Activated B cell treated with CpG ODN at 0.5 μM for 24 hours (primary cell): Measurements from ENCODE around the gene ERBB4. TPM values are rescaled to one million over a fixed set of nuclear protein-coding genes. Genes with fewer than 3 reads are reported as not detected.

Source experiments
- ATAC-seq: fragments of 200-7000 bp; cut with Tn5 transposase; one replicate; pipeline ENCODE4 v1.10.0; 2021; ENCODE audit warnings: low read depth, mild to moderate bottlenecking, moderate library complexity
- CTCF ChIA-PET: fragments of 350-600 bp; sonication (Branson Sonifier 250); formaldehyde crosslinking; loops from one replicate; lab custom pipeline; 2021; ENCODE audit warnings: antibody characterized with exemption; lab: Charles Lee
- POLR2A ChIA-PET: fragments of 350-600 bp; sonication (Branson Sonifier 250); formaldehyde crosslinking; loops from one replicate; lab custom pipeline; 2021; ENCODE audit warnings: antibody characterized with exemption; lab: Charles Lee
- DNase-seq: peaks from one replicate; pipeline ENCODE4 v3.0.0; 2022
- H3K27ac Mint-ChIP-seq: one replicate; pipeline ENCODE4 v1.8.0; 2020; ENCODE audit warnings: mixed read lengths
- H3K27me3 Mint-ChIP-seq: one replicate; pipeline ENCODE4 v1.8.0; 2021; ENCODE audit warnings: mixed read lengths
- H3K36me3 Mint-ChIP-seq: one replicate; pipeline ENCODE4 v1.8.0; 2021; ENCODE audit warnings: low read depth, mixed read lengths
- H3K4me1 Mint-ChIP-seq: one replicate; pipeline ENCODE4 v1.8.0; 2021; ENCODE audit warnings: mixed read lengths
- H3K4me3 Mint-ChIP-seq: one replicate; pipeline ENCODE4 v1.8.0; 2020; ENCODE audit warnings: mild to moderate bottlenecking, mixed read lengths
- H3K9me3 Mint-ChIP-seq: one replicate; pipeline ENCODE4 v1.8.0; 2020; ENCODE audit warnings: mixed read lengths
- CTCF ChIP-seq: fragments of 200-600 bp; IDR thresholded peaks from one replicate; pipeline ENCODE4 v1.8.0; 2022; ENCODE audit warnings: antibody characterized with exemption, mild to moderate bottlenecking
- intact Hi-C: fragments of 100-400 bp; cut with micrococcal nuclease; formaldehyde crosslinking; loops from one replicate; pipeline ENCODE4 v1.15.1; 2024
- total RNA-seq: library from RNA; stranded (reverse); gene quantifications from 2 replicates; pipeline ENCODE4 v1.2.3, GENCODE V29; 2022

Gene ERBB4
- total RNA-seq, 1 donor from 2014 or later = not detected

GRCh38 chr2:211426240-211426639, 1112.4 kb downstream of the ERBB4 start:
- DNase-seq (no peak), ATAC-seq (no peak)
- Mint-ChIP-seq H3K9me3 (no peaks in the 10 kb centered on the region), H3K27me3 (no peaks in the 10 kb centered on the region), H3K36me3 (no peaks in the 10 kb centered on the region), H3K4me1 (peaks cover 5% of the 10 kb centered on the region), H3K4me3 (no peak overlapping the region), H3K27ac (no peak overlapping the region)
- CTCF ChIA-PET = no interaction called here
- intact Hi-C loops = no loop called here
- no peak for TF ChIP-seq CTCF
- POLR2A ChIA-PET = no interaction called here

GRCh38 chr2:211423018-211423417, 1115.6 kb downstream of the ERBB4 start:
- intact Hi-C loops = no loop called here
- ATAC-seq (no peak), DNase-seq (no peak)
- Mint-ChIP-seq H3K4me3 (no peak overlapping the region), H3K4me1 (peaks cover 5% of the 10 kb centered on the region), H3K27ac (no peak overlapping the region), H3K27me3 (no peaks in the 10 kb centered on the region), H3K36me3 (no peaks in the 10 kb centered on the region), H3K9me3 (no peaks in the 10 kb centered on the region)
- TF ChIP-seq CTCF = no peak
- POLR2A ChIA-PET = no interaction called here
- CTCF ChIA-PET = interaction anchor here (1.3 kb wide), 1 partner anchor 32 kb away, joined by 3 read pairs; no protein-coding TSS in a partner anchor

GRCh38 chr2:211417544-211417943, 1121.1 kb downstream of the ERBB4 start:
- intact Hi-C loops = no loop called here
- Mint-ChIP-seq H3K4me3 (no peak overlapping the region), H3K27me3 (no peaks in the 10 kb centered on the region), H3K9me3 (no peaks in the 10 kb centered on the region), H3K36me3 (no peaks in the 10 kb centered on the region), H3K4me1 (no peaks in the 10 kb centered on the region), H3K27ac (no peak overlapping the region)
- DNase-seq (no peak), ATAC-seq (no peak)
- ChIA-PET CTCF (no interaction called here), POLR2A (no interaction called here)
- TF ChIP-seq CTCF = no peak

- H3K4me3 Mint-ChIP-seq = no peak overlapping the region
- TF ChIP-seq CTCF = no peak
- H3K4me1 Mint-ChIP-seq = no peaks in the 10 kb centered on the region
- POLR2A ChIA-PET = interaction anchor here (0.6 kb wide), 1 partner anchor 88 kb away, joined by 9 read pairs; no protein-coding TSS in a partner anchor
- DNase-seq (no peak), ATAC-seq (no peak)
- intact Hi-C loops = no loop called here
- CTCF ChIA-PET = no interaction called here
- no peaks in the 10 kb centered on the region for H3K27me3 Mint-ChIP-seq
- no peak overlapping the region for H3K27ac Mint-ChIP-seq
- no peaks in the 10 kb centered on the region for H3K9me3 Mint-ChIP-seq
- H3K36me3 Mint-ChIP-seq = no peaks in the 10 kb centered on the region
Observed at GRCh38 chr2:211416373-211416772, 1122.2 kb downstream of the ERBB4 start.

- ATAC-seq = no peak
- Mint-ChIP-seq H3K4me1 (no peaks in the 10 kb centered on the region), H3K27me3 (no peaks in the 10 kb centered on the region), H3K9me3 (no peaks in the 10 kb centered on the region), H3K4me3 (no peak overlapping the region), H3K36me3 (no peaks in the 10 kb centered on the region), H3K27ac (no peak overlapping the region)
- DNase-seq = no peak
- ChIA-PET CTCF (no interaction called here), POLR2A (no interaction called here)
- no peak for TF ChIP-seq CTCF
- intact Hi-C loops = no loop called here
Observed at GRCh38 chr2:211413746-211414145, 1124.9 kb downstream of the ERBB4 start.
